ACHN (cell line): ENCODE measurements around the gene VCP.
A peak's percentile ranks its signal among the peaks of the same experiment; 100 is the strongest.

Source experiments
- DNase-seq: peaks from one replicate; pipeline ENCODE4 v3.0.0-alpha.2; 2015
- in situ Hi-C: cut with HindIII; loops from 2 replicates; pipeline ENCODE4 v1.10.0; 2017; ENCODE audit warnings: low sequenced_read_pairs, low pct_ligation_motif_present, low pct_unique_long_range_greater_than_20kb

VCP gene

GRCh38 chr9:35105126-35105525 is 32.7 kb upstream of the VCP start:
- no peak for DNase-seq
- in situ Hi-C loops: no loop called here

- in situ Hi-C loops: no loop called here
- no peak for DNase-seq
These were observed 32.2 kb upstream of the VCP start for GRCh38 chr9:35104586-35104985.

- in situ Hi-C loops: no loop called here
- DNase-seq: no peak
These were observed 31.3 kb upstream of the VCP start for GRCh38 chr9:35103660-35104191.

- DNase-seq: peak; percentile 94
- in situ Hi-C loops: no loop called here
These were observed 30.6 kb upstream of the VCP start, which contains the start of gene STOML2 for GRCh38 chr9:35102769-35103659. TSS of gene STOML2 (minus strand) at chr9:35103131. CDS start at chr9:35103094, 37 bp downstream.

- peak; percentile 11 for DNase-seq
- in situ Hi-C loops: no loop called here
These were observed 30.0 kb upstream of the VCP start for GRCh38 chr9:35102465-35102768.

- DNase-seq: no peak
- in situ Hi-C loops: no loop called here
These were observed 25.1 kb upstream of the VCP start for GRCh38 chr9:35097573-35097972.

- peak; percentile 81 for DNase-seq
- in situ Hi-C loops: no loop called here
These were observed 23.8 kb upstream of the VCP start, which contains the start of gene PIGO for GRCh38 chr9:35096035-35096849. TSS of gene PIGO (minus strand) at chr9:35096591. CDS start at chr9:35095565, 1,026 bp downstream.

- in situ Hi-C loops: no loop called here
- DNase-seq: no peak
These were observed 19.1 kb upstream of the VCP start for GRCh38 chr9:35091536-35091935.

- in situ Hi-C loops: no loop called here
- DNase-seq: no peak
These were observed 17.0 kb upstream of the VCP start for GRCh38 chr9:35089434-35089833.

- DNase-seq: no peak
- in situ Hi-C loops: no loop called here
These were observed 12.7 kb upstream of the VCP start for GRCh38 chr9:35085078-35085477.

GRCh38 chr9:35079426-35080341 is 7.3 kb upstream of the VCP start, which contains the start of gene FANCG:
TSS of gene FANCG (minus strand) at chr9:35079942. CDS start at chr9:35079524, 418 bp downstream.
- peak; percentile 90 for DNase-seq
- in situ Hi-C loops: no loop called here

GRCh38 chr9:35079041-35079425 is 6.6 kb upstream of the VCP start:
- in situ Hi-C loops: no loop called here
- DNase-seq: no peak

GRCh38 chr9:35078066-35078465 is 5.6 kb upstream of the VCP start:
- DNase-seq: no peak
- in situ Hi-C loops: no loop called here

- no peak for DNase-seq
- in situ Hi-C loops: no loop called here
These were observed 4.4 kb upstream of the VCP start for GRCh38 chr9:35076848-35077247.

GRCh38 chr9:35075358-35075757 is 2.9 kb upstream of the VCP start:
- no peak for DNase-seq
- in situ Hi-C loops: no loop called here

- in situ Hi-C loops: no loop called here
- no peak for DNase-seq
These were observed 2.4 kb upstream of the VCP start for GRCh38 chr9:35074791-35075190.

GRCh38 chr9:35074141-35074540 is 1.7 kb upstream of the VCP start:
- DNase-seq: no peak
- in situ Hi-C loops: no loop called here

- in situ Hi-C loops: no loop called here
- no peak for DNase-seq
These were observed 821 bp upstream of the VCP start for GRCh38 chr9:35073279-35073612.
